HT1080 (cell line): Measurements from ENCODE around the gene TELO2. TPM values are rescaled to one million over a fixed set of nuclear protein-coding genes. Genes with fewer than 3 reads are reported as not detected.
"Not testable (repeated sequence)": the region's sequence is repeated elsewhere in the genome, so short reads cannot be mapped to it uniquely, and the experiment has no call there.

Source experiments
- DNase-seq: peaks from one replicate; pipeline ENCODE4 v3.0.0-alpha.2; 2015; ENCODE audit warnings: low read depth
- total RNA-seq: library from RNA; depleted of rRNA; stranded (reverse); fragments of >200 nt; shearing (Covaris generic); gene quantifications from 2 replicates; pipeline ENCODE4 v1.2.3, GENCODE V29; 2014

Gene TELO2
- total RNA-seq, 1 experiment from 2014 or later = 35.6 TPM

DNA sequence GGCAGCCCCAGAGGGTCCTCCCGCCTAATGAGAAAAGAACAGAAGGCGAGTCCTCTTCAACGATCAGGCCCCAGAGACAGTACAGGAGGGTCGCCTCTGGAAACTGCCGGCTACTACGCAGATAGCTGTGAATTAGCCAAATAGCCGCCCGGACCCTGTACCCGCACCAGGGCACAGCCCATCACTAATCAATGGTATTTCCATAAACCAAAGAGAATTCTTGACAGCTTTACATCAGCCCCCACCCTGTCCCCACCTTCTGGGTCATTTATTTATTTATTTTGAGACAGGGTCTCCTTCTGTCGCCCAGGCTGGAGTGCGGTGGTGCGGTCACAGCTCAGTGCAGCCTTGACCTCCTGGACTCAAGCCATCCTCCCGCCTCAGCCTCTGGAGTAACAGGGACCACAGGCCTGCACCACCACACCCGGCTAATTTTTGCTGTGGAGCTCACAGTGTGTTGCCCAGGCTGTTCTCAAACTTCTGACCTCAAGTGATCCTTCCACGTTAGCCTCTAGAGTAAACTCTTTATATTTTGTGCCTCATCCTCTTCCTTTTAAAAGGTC is 17.5 kb upstream of the TELO2 start:
- DNase-seq = no peak

- no peak for DNase-seq
Observed at GRCh38 chr16:1477033-1477432, 16.1 kb upstream of the TELO2 start.

DNA sequence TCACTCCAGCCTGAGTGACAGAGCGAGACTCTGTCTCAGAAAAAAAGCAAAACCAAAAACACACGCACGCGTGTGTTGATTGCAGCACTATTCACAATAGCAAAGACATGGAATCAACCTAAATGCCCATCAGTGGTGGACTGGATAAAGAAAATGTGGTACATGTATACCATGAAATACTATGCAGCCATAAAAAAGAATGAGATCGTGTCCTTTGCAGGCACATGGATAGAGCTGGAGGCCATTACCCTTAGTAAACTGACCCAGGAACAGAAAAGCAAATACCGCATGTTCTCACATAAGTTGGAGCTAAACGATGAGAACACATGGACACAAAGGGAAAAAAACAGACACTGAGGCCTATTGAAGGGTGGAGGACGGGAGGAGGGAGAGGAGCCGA is 14.2 kb upstream of the TELO2 start:
- DNase-seq = not testable (repeated sequence)

DNA sequence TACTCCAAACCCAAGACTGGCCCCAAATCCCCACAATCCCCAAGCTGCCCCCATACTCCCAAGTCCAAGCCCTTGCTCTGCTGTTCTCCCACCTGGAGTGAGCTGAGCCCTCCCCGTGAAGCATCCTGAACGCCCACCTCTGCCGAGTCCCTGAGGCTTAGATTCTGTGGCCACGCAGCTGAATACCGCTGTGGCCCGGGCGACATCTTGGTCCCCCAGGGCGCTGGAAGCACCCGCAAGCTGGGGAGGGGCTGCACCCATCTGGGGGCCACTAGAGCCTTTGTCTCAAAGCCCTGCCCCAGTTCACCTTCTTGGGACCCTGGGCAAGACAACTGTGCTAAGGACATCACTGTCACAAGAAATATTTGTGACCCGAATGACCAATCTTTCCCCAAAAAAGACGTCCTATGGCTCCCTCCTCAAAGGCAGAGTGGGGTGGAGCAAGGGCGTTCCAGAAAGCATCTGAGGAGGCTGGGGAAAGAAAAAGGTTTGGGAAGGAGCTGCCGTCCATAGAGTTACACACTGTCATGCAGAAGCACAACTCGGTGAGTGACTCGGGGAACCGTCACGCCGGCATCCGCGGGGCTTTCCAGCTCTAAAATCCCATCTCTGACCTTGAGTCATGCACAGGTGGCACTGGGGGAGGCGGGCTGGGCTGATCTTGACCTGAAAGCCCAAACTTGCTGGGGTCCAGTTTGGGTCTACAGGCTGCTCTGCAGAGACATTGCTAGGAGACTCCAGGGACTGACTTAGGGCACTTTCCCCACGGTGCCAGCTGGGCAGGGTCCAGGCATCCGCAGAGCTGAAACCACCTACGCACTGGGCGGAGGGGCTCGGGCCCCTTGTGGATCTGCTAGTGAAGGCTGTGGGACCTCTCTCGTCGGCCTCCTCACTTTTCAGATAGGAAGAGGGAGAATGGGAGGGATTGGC is 11.0 kb upstream of the TELO2 start:
- DNase-seq = peak; percentile 84

DNA sequence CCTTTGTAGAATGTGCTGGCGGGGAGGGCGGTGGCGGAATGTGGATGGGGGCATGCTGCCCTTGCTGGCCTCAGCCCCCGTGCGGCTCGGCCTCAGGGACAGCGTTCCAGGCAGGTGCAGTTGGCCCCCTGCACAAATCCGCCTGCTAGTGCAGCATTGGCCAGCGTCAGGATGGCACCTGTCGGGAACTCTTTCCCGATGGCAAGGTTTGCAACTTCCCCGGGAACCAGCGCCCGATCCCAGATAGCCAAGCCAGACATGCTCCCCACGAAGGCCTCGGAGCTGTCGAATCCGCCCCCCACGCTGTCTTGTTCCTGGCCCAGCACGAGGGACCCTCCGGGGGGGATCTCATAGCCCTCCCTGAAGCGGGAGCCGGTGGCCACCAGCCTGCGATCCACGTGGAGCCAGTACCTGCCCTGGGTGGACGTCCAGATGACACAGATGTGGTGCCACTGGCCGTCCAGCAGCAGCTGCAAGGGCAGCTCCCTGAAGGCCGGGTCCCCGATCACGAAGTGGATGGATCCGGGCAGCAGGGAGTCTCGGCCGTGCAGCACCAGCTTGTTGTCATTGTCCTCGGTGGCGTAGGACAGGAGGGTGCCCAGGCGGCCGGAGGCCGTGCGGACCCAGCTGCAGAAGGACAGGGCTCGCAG is 7.2 kb upstream of the TELO2 start:
- DNase-seq = no peak

DNA sequence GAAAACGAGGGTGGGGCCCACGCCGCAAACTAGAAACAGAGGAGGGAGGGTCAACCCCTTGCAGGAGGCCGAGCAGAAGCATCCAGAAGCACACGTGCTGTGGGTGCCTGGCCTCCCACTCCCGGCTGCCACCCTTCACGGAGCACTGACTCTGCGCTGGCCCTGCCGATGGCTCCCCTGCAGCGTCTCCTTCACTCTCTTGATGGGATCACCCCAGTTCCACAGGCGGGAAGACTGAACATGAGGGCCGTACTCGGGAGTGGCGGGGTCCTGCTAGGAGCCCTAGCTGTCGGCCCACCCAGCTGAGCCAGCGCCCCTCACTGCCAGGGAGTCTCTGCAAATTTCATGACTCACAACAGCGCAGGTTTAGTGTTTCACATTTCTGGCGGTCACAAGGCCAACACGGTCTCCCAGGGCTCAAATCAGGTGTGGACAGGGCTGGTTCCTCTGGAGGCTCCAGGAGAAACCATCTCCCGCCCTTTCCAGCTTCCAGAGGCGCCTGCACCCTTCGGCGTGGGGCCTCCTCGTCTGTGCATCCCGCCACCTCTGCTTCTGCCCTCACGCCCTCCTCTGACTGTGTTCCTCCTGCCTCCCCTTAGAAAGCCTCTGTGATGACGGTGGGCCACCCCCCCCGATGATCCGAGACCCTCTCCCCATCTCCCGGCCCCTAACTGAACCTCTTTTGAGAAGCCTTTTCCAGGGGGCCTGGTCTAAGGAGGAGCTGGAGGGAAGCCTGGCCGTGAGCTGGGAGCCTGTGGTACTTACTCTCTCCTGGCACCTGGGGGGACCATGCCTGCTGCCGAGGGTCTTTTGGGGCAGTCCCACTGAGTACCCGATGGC is 6.4 kb upstream of the TELO2 start:
- no peak for DNase-seq

- DNase-seq = no peak
Observed at GRCh38 chr16:1487395-1488053, 5.6 kb upstream of the TELO2 start.

GRCh38 chr16:1488054-1488601 is 5.0 kb upstream of the TELO2 start:
- no peak for DNase-seq

GRCh38 chr16:1488619-1489018 is 4.5 kb upstream of the TELO2 start, which contains the start of gene PTX4:
Gene PTX4, minus strand, starts transcription at chr16:1488944. Its CDS starts 35 bp downstream, at chr16:1488909.
- no peak for DNase-seq

GRCh38 chr16:1489077-1489476 is 4.1 kb upstream of the TELO2 start:
- DNase-seq = no peak

DNA sequence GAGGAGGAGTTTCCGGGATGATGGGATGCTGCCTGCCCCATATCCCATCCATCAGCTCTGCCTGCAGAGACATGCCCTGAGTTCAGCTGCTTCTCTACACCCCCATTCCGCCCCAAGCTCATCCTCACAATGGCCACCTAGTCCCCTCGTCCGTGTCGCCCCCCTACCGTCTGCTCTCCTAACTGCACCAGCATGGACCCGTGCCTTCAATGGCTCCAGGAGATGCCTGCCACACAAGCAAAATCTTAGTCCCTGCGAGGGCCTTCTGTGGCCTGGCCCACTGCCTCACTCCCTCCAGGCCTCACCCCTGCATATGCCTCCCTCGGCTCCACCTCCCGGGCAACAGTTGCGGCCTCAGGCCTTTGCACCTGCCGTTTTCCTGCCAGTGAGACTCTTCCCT is 1.8 kb upstream of the TELO2 start:
- DNase-seq = no peak

- no peak for DNase-seq
Observed at GRCh38 chr16:1492082-1492922, 858 bp upstream of the TELO2 start.

DNA sequence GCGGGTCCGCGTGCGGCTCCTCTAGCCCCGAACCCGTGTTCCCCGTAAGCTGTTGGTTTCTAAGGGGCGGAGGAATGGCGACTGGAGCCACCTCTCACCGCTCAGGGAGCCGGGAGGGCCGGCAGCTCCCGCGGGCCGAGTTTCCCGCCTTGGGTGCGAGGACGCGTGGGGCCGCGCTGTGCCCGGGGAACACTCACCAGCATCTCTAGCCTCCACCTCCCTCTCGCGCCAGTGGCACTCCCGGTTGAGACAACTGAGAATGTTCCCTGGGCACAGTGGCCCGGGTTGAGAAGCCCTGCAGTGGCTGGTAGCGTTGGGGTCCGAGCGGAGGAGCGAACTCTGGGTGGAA is 560 bp downstream of the TELO2 start:
- no peak for DNase-seq

DNA sequence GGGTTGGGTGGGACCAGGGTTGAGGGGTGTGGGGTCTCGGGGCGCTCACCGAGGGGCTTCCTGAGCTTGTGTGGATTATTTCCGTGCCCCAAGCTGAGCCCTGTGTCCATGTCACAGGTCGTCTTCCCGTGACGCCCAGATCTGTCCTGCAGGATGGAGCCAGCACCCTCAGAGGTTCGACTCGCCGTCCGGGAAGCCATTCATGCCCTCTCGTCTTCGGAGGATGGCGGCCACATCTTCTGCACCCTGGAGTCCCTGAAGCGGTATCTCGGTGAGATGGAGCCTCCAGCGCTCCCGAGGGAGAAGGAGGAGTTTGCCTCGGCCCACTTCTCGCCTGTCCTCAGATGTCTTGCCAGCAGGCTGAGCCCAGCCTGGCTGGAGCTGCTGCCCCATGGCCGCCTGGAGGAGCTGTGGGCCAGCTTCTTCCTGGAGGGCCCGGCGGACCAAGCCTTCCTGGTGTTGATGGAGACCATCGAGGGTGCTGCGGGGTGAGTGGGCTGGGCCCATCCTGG is 1.0 kb downstream of the TELO2 start:
- peak; percentile 72 for DNase-seq

DNA sequence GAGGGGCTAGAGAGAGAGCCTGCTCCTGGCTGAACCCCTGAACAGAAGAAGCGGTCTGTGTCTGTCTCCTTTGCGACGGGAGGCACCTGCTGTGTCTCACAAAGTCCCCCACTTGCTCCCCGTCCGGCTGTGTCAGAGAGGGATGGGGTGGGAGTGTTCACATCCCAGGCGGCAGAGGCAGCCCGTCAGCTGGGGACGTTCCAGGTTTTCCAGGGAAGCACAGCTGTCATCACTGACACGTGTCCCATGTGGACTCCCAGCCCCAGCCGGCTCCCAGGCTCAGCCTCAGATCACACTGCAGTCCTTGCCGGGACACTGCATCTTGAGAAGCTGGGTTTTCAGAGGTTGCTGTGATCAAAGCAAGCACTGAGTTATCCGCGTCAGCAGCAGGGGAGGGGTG is 1.6 kb downstream of the TELO2 start:
- DNase-seq = no peak

GRCh38 chr16:1495211-1495888 is 2.2 kb downstream of the TELO2 start:
- no peak for DNase-seq

DNA sequence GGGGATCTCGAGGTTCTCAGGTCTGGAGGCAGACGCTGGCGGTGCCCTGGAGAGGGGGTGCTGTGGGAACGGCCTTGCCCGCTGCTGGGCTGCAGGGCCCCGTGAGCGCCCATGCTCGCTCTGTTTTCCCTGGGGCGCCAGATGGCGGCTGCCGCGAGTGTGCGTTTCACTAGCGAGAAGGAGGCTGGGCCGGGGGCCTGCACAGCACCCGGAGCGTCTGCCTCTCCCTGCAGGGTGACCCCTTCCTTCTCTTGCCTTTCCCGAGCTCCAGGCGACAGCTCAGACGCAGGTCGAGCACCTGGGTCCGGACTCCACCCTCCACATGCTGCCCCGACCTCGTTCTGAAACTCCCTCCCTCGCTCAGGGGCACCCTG is 2.7 kb downstream of the TELO2 start:
- no peak for DNase-seq

GRCh38 chr16:1496464-1496863 is 3.3 kb downstream of the TELO2 start:
- no peak for DNase-seq

DNA sequence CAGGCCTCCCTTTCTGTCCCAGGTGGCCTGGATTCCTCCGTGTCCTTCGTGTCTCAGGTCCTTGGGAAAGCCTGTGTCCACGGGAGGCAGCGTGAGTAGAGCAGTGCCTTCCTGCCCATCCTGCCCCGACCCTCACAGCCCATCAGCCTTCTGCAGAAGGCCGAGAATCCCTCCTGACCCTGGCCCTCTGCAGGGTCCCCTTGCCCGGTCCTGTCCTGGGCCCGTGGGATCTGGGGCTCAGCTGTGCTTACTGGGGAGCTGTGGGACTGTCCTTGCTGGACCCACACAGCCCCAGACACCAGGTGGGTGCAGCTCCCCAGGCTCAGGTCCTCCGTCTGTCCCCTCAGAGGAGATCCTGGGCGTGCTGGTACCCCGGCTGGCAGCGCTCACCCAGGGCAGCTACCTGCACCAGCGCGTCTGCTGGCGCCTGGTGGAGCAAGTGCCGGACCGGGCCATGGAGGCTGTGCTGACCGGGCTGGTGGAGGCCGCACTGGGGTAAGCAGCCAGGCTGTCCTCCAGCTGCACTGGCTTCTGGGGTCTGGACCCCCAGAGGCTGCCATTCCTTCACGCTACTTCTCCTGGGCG is 3.9 kb downstream of the TELO2 start:
- DNase-seq = no peak
